GM18505 (cell line): ENCODE measurements around the gene MAGI2.

ENCODE experiments used
- ATAC-seq: cut with Tn5 transposase; IDR thresholded peaks from one replicate; pipeline ENCODE4 v1.9.1; 2021; ENCODE audit not compliant: unreplicated experiment
- POLR2A ChIP-seq: IDR thresholded peaks from 4 replicates; pipeline ENCODE4 v1.6.1; 2011; ENCODE audit warnings: borderline replicate concordance; ENCODE audit not compliant: insufficient read depth, insufficient read length; ENCODE audit errors: extremely low read depth

MAGI2 gene

DNA sequence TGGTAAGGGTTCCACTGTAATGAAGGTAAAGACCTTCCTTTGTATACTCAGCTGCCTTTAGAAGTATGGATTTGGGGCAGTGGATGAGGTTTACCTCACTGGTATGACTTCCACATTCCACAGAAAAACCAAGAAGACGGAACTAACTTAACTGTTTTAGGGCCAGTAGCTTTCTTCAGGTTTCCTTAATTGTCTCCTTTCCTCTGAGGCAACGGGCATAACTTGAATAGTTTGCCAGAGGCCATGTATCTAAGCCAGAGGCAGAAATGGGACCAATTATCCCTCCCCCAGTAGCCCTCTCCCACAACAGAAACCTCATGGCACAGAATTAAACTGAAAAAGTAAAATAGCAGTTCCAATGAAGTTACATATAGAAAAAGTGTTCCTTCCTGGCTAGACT is 1373.2 kb downstream of the MAGI2 start:
- ATAC-seq, result no peak

DNA sequence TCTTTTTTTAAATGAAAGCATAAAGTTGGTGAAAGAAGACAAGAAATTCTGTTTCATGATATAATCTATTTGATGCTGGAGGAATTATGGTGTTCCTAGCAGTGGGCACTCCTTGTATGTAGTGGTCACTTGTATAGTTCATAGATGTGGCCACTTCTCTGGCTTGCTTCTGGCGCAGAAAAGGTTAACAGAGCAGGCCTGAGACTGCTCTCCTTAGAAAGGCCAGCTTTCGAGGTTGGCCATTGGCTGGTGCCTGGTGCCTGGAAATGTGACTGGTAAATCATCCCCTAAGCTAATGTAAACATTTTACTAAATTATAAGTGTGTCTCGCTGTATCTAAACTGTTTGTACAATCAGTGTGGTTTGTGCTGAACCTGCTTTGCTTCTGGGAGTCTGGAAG is 1378.8 kb downstream of the MAGI2 start:
- ATAC-seq, result no peak
- TF ChIP-seq POLR2A, result no peak

More for the DNA sequence above, 1373.2 kb downstream of the MAGI2 start:
- no peak for TF ChIP-seq POLR2A

DNA sequence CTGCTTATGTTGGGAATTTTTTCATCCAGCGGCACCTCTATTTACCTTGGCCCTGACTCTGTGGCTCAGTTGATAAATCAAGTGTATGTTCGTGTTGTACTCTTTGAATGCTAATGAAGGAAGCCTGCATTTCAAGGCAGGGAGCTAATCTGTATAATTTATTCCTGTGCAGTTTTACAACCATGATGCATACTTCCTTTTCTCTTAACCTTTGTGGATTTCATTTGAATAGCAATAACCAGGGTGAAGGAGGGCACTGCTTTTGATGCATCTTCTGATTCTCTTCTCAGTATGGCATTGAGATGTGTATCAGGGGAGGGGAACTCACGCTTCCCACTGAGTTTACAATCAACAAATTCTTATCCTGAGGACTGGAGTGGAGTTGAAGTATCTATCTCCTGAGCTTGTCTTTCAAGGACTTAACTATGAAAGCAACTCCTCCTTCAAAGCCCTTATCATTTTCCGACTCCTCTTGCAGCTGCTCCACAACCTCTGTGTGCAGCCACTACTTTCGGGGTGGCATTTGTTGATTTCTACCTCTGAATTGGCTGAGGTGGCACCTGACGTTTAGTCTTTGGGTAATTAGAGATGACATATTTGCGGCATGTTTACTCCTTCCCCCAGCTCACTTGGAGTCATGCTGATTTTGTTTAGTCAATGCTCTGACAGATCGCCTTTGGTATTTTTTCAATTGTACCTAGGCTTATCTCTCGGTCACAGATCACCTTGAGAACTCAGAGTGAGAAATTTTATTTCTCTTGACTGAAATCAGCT is 1379.7 kb downstream of the MAGI2 start:
- no peak for ATAC-seq

DNA sequence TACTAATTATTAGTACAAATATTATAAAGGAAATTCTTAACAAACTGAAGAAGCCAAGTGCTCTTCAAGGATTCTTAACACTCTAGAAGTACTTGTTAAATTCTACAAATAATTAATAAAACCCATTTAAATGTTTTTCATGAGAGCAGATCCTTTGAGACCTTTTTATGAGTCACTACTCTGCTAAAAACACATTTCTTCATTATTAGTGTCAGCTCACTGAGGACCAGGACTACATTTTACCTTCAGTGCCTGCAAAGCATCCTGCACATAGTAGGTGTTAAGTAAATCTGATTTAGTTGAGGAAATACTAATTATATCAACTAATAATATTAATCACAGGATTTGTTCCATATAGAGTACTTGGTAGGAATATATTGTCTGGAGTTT is 1381.3 kb downstream of the MAGI2 start:
- no peak for ATAC-seq
- TF ChIP-seq POLR2A, result no peak

More for the DNA sequence above, 1379.7 kb downstream of the MAGI2 start:
- TF ChIP-seq POLR2A, result no peak

DNA sequence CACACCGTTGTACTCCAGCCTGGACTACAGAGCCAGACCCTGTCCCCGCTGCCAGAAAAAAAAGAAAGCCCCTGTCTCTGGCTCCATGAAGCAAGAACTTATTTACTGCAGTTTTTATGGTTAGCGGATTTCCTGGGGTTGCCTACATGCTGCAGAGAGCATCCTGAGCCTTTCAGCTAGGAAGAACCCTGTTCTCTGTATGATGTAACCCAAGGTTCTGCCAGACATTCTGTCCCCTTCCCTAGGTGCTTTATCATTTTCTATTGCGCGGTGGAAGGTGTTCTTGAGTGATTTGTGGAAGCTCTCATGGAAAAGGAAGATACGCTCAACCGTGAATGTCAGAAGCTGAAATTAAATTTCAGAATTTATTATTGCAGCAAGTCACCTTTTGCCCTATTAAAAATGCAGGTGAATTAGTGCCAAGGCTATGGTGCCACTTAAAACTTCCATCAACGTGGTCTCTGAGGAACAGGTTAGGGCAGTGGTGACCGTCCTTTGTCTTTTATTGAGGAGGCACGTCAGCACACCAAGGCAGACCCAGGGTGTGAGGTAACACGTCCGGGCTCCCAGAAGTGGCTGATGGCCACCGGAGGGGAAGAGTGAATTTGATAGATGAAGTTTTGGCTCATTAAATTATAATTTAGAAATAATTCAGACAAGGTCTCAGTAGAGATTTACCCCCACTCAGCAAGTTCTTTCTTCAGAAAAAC is 1381.8 kb downstream of the MAGI2 start:
- no peak for TF ChIP-seq POLR2A
- ATAC-seq, result no peak

DNA sequence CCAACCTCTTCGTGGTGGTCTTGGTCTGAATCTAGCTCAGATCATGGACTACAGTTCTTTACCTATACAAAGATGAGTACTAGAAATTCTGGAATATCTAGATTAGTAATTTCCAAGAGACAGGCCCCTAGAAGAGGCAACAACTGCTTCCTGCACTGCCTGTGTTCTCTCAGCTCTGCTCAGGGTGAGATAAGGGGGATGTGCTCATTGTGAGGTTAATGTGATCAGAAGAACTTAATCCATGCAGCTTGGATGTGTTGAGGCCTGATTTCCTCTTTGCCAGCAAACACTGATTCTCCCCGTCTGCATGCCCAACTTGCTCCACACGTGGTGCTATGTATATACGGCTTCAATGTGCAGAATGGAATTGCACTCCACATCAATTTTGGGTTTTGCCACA is 1386.9 kb downstream of the MAGI2 start:
- no peak for ATAC-seq
- TF ChIP-seq POLR2A, result no peak

DNA sequence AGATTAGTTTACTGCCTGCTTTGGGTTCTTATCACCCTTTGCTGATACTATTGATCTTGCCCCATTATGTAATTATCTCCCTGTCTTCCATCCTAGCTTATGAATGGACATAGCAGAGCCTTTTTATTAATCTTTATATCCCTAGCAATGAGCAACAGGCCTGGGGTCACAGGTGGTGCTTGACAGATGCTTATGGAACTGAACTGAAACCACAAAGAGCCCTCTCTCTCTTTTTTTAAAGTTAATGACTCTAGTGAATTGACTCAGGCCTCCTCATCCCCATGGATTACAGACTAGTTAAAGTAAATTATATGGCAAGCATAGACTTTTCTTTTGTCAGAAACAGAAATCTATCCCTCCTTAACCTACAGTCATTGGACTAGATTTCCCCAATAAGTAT is 1389.7 kb downstream of the MAGI2 start:
- no peak for TF ChIP-seq POLR2A
- ATAC-seq, result no peak

DNA sequence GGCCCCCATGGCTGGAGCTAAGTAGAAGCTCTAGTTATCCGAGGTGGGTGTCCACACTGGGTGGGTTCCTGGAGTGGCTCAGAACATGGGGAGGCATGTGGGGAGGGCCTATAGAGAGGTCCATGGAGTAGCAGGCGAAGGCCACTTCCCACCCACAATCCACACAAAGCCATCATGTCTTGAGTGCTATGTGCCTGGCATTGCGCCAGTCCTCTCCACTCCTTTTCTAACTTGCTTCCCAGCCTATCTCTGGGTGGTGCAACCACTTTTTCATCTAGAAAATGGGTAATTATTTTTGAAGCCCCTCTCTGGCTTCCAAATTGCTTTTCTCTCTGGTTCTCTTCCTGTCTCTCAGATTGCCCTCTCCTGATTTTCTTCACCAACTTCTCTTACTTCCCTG is 1391.3 kb downstream of the MAGI2 start:
- ATAC-seq, result no peak
- no peak for TF ChIP-seq POLR2A

DNA sequence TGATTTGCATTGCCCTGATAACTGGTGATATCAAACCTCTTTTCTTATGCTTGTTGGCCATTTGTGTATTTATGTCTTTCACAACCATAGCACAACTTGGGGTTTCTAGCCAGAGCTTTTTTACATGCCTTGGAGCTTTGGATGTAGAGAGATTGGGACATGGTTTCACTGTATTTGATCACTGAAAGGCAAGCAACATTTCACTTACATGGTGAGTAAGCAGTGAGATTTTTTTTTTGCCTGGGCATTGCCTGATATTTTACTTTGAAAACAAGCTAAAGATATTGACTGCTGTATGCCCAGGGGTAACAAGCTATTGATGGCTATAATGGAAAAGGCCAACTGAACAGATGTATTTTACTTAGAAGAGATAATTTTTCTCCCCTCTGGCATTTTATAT is 1395.9 kb downstream of the MAGI2 start:
- TF ChIP-seq POLR2A, result no peak
- ATAC-seq, result no peak

DNA sequence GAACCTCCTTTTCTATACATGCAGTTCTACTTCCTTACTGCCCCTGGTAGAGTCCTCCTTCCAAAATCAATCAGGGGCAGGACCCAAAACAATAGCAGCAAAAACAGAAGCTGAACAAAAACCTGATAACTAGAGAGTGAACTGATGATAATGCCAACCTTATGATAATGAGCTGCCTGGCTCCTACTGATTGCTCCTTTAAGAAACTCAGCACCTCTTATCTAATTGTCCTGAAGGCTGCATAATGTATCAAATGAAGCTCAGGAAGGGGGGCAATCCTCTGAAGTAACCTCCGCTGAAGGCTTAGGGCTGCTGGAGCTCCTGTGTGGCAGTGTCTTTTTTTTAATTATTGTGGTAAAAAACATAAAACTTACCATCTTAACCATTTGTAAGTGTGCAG is 1397.9 kb downstream of the MAGI2 start:
- ATAC-seq, result no peak
- no peak for TF ChIP-seq POLR2A

DNA sequence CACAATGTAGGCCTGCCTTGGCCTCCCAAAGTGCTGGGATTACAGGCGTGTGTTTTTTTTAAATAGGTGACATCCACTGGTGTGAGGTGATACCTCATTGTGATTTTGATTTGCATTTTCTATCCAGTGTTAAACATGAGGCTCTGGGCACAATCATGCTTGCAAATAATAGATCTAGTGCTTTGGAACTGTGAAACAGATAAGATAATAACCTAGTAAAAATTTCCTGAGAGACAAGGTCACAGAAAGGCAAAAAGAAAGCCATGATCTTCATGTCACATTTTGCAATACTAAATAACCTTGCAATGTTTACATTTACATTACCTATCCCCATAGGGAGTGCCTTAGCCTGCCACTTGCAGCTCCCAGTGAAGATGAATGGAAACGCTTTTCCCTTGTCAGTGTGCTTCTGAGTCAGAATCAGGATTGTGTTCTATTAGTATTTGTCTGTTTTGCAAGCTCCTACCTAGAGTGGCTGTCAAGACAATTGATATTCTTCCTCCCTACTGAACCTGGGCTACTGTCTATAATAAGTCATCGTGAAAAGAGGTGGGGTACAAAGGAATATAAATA is 1398.4 kb downstream of the MAGI2 start:
- ATAC-seq, result no peak
- TF ChIP-seq POLR2A, result no peak

DNA sequence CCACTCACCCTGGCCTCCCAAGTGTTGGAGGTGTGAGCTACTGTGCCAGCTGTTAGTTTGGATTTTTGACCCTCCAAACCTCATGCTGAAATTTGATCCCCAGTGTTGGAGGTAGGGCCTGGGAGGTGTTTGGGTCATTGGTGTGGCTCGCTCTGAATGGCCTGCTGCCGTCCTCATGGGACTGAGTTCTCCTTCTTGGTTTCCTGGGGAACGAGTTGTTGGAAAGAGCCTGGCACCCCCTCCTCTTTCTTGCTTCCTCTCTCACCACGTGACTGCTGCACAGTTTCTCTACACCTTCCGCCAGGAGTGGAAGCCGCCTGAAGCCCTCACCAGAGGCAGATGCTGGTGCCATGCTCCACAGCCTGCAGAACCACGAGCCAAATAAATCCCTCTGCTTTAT is 1401.4 kb downstream of the MAGI2 start:
- ATAC-seq, result no peak
- no peak for TF ChIP-seq POLR2A

DNA sequence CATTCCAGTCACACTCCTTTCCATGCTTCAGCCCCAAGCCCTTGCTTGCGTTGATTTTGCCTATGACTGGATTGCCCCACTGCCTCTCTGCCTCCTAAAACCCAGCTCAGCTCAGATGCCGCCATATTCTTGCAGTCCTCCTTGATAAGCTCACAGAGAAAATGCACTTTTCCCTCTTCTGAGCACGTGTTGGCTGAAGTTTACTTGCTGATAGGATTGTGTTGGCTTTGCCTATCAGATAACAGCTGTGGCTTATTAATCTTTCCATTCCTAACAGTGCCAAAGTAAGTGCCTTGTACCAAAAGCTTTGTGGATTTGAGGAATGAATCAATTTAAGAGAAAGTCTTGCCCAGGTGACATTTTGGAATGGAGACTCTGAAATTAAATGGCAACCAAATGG is 1405.7 kb downstream of the MAGI2 start:
- ATAC-seq, result no peak
- TF ChIP-seq POLR2A, result no peak

DNA sequence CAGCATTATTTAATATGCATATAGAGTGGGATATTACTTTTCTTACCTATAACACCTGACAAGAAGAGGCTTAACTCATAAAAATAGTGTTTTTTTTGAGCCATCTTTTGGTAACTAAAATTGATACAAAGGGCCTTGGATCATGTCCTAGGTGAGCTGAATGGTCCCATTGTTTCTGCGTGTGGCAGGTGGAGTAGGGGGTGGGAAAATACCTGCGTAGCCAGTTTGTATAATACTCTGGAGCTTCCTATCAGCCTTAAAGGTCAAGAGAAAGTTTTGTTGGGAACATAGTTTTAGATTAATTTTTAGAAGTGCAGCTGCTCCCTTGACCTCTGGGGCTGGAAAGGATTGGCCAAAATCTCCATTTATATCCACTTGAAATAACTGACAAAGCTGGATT is 1410.3 kb downstream of the MAGI2 start:
- TF ChIP-seq POLR2A, result no peak
- no peak for ATAC-seq

DNA sequence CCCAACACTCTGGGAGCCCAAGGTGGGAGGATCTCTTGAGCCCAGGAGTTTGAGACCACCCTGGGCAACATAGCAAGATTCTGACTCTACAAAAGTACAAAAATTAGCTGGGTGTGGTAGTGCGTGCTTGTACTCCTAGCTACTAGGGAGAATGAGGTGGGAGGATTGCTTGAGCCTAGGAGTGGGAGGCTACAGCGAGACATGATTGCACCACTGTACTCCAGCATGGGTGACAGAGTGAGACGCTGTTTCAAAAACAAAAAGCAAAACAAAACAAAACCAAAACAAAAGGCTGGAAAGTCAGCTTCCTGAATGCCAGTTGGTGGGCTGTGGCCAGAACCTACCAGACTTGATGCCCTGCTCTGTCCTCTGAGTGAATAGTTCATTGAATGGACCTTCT is 1412.0 kb downstream of the MAGI2 start:
- ATAC-seq, result no peak
- no peak for TF ChIP-seq POLR2A
